GM03348 (cell line): Measurements from ENCODE around the gene SLC24A3.

ENCODE experiments used
- DNase-seq: peaks from one replicate; pipeline ENCODE4 v3.0.0; 2012; ENCODE audit warnings: low spot score

SLC24A3 gene

GRCh38 chr20:19392344-19393130 lies 180.1 kb downstream of the SLC24A3 start:
- no peak for DNase-seq

GRCh38 chr20:19396460-19397081 lies 184.1 kb downstream of the SLC24A3 start:
- no peak for DNase-seq

DNA sequence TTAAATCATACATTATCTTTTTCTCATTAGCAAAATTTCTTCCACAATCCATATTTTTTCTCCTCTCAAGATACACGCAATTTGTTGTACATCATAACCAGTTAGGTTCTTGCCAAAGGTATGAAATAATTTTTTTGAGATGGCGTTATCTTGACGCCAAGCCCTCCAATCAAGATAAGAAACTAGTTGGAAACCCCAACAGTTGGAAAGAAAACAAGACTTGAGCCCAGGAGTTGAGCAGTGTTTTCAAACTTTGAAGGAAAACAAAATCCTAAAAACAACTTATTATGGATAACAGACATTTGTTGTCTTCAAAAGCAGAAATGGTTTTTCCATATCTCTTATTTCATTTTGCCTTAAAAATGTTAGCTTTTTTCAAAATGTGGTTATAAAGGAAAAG lies 184.8 kb downstream of the SLC24A3 start:
- DNase-seq: no peak

- DNase-seq: no peak
Observed at GRCh38 chr20:19397666-19398065, 185.2 kb downstream of the SLC24A3 start.

GRCh38 chr20:19401096-19401495 lies 188.7 kb downstream of the SLC24A3 start:
- DNase-seq: no peak

GRCh38 chr20:19403549-19403948 lies 191.1 kb downstream of the SLC24A3 start:
- no peak for DNase-seq

DNA sequence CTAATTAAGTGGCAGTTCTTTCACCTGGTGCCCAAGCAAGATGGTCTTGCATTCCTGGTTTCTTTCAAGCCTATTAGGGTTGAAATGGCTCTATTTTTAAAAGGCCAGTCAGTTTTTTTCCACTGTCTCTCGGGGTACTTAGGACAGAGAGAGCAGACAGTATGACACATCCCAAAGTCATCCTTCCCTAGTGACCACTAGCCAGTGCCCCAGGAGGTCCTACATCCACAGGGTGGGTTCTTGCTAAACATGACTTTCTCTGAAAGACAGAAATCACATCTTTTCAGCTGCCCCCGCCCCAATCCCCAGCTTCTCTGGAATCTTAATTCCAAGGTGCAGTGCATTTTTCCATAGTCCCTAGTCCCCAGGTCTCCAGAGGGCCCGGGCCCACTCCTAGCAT lies 192.4 kb downstream of the SLC24A3 start:
- DNase-seq: no peak

GRCh38 chr20:19405958-19406357 lies 193.5 kb downstream of the SLC24A3 start:
- DNase-seq: no peak

- no peak for DNase-seq
Observed at GRCh38 chr20:19406381-19406780, 193.9 kb downstream of the SLC24A3 start.

- no peak for DNase-seq
Observed at GRCh38 chr20:19407196-19407595, 194.8 kb downstream of the SLC24A3 start.

- no peak for DNase-seq
Observed at GRCh38 chr20:19407736-19408135, 195.3 kb downstream of the SLC24A3 start.

- no peak for DNase-seq
Observed at GRCh38 chr20:19408971-19409370, 196.5 kb downstream of the SLC24A3 start.

GRCh38 chr20:19411811-19412210 lies 199.4 kb downstream of the SLC24A3 start:
- DNase-seq: no peak

DNA sequence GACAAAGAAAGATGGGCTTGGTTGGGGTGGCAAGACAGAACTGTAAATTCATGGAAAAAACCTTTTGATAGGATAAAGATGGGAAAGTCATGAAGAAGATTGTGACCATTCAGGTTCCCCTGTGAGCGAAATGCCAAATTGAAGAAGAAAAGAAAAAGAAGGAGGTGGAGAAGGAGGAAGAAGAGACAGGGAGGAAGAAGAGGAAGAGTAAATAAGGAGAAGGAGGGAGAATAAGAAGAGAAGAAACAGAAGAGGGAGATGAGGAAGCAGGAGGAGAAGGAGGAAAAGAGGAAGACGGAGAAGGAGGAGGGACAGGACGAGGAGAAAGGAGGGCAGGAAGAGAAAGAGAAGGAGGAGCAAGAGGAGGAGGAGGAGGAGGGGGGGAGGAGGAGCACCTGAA lies 199.8 kb downstream of the SLC24A3 start:
- no peak for DNase-seq

GRCh38 chr20:19414600-19414999 lies 202.2 kb downstream of the SLC24A3 start:
- DNase-seq: no peak

- DNase-seq: no peak
Observed at GRCh38 chr20:19415786-19416185, 203.3 kb downstream of the SLC24A3 start.

GRCh38 chr20:19416627-19417026 lies 204.2 kb downstream of the SLC24A3 start:
- DNase-seq: no peak

DNA sequence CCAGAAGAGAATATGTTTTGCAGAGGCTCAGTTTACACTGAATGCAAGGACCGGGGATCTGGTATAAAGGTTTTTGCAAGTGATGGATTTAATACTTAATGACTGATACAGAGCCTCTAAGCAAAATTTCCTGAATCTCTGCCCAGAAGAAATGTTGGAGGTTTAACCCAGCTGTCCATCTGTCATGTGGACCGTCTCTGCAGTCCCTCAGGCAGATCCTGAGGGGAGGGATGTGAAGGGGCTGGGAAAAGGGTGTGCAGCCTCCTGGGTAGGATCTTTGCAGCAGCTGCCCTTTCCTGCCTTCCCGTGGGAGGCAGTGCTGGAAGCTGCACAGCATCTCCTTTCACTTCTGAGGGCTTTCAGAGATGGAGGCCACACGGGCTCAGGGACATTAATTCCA lies 207.0 kb downstream of the SLC24A3 start:
- DNase-seq: no peak

DNA sequence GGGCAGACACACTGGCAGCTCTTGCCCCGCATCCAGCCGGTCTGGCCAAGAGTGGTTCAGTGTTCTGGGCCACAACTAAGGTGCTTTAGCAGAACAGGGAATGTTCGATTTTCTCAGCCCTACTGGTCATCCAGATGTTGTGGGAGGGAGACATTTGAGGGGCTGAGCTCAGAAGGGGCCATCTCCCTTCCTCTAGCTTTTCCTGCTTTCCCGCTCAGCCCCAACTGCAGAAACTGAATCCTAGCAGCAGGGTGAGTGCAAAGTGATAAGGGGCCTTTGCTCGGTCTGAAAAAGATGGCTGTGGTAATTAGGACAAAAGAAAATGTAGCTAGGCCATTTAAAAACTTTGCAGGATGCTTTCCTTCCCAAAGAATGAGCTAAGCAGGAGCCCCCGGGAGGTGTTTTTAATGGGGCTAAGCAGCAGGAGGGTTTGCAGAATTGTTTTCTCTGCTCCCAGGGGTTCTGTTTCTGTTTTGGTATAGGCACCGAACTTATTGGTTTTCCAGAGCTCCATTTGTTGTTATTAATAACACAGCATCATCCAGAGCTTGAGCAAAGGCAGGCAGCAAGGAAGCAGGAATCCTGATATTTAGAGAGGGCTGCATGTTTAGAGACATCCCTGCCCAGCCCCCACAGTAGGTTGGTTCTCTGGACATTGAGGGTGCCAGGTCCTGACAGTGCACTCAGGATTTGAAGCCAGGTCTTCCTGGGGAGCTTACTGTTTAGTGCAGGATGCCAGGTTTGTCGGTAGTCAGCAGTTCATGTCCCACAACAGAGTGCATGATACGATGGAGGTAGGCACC lies 210.9 kb downstream of the SLC24A3 start:
- no peak for DNase-seq

DNA sequence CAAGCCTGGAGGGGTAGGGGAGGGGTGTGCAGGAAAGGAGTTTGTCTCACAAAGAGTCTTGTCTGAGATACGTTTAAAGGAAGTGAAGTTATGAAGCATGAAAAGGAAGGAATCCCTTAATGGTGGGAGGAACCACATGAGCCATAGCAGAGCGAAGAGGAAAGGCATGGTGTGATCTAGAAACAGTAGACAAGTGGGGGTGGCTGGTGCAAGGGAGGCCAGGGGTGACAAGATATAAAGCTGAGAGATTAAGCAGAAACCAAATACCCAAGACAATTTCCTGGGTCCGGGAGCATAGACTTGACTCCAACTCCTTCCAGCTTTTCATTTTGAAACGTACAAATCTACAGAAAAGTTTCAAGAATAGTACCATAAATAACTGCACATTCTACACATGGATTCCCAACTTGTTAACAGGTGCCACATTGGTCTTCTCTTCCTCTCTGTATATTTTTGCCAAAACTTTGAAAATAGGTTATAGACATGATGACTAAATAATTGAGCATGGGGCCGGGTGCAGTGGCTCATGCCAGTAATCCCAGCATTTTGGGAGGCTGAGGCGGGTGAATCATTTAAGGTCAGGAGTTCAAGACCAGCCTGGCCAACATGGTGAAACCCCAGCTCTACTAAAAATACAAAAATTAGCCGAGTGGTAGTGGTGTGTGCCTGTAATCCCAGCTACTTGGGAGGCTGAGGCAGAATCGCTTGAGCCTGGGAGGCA lies 211.6 kb downstream of the SLC24A3 start:
- DNase-seq: no peak

DNA sequence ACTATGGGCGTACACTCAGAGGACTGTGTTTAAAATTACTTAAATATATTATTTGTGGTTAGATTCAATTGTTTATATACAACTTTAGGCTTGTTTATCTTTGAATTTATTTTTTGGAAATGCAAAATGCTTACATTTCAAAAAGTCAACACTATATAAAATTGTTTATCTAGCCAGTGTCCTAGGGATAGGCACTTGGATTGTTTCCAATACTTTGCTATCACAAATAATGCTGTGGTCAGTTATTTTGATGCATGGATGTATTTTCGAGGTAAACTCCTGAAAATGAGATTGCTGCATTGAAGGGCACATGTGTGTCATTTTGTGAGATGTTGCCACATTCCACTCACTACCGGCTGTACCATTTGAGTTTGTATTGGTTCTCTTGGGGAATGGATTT lies 213.9 kb downstream of the SLC24A3 start:
- no peak for DNase-seq

- DNase-seq: no peak
Observed at GRCh38 chr20:19427480-19427879, 215.0 kb downstream of the SLC24A3 start.
